Measurements from ENCODE around the gene KRT83.

DNA sequence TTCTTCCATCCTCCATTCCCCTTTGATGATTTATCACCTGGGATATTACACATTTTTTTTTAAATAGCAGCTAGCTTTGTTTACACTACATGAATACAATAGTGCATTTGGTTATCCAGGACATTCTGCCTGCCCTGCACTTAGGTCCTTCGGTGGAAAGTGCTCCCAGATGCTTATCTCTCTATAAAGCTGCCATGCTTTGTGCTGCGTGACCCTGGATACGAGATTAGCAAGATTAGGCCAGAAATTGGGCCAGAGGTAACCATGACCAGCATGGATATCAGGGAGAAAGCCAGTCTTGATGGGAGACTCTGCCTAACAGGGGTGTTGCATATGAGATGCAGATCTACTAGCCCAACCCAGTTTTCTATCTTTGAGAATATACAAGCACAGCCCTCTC lies 12.1 kb upstream of the KRT83 start:
- TF ChIP-seq, protein P1, sequence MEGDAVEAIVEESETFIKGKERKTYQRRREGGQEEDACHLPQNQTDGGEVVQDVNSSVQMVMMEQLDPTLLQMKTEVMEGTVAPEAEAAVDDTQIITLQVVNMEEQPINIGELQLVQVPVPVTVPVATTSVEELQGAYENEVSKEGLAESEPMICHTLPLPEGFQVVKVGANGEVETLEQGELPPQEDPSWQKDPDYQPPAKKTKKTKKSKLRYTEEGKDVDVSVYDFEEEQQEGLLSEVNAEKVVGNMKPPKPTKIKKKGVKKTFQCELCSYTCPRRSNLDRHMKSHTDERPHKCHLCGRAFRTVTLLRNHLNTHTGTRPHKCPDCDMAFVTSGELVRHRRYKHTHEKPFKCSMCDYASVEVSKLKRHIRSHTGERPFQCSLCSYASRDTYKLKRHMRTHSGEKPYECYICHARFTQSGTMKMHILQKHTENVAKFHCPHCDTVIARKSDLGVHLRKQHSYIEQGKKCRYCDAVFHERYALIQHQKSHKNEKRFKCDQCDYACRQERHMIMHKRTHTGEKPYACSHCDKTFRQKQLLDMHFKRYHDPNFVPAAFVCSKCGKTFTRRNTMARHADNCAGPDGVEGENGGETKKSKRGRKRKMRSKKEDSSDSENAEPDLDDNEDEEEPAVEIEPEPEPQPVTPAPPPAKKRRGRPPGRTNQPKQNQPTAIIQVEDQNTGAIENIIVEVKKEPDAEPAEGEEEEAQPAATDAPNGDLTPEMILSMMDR (IDR thresholded peaks at IDR 0.05; ENCODE audit: insufficient read depth, low read length): no peak
- TF ChIP-seq, protein P2, sequence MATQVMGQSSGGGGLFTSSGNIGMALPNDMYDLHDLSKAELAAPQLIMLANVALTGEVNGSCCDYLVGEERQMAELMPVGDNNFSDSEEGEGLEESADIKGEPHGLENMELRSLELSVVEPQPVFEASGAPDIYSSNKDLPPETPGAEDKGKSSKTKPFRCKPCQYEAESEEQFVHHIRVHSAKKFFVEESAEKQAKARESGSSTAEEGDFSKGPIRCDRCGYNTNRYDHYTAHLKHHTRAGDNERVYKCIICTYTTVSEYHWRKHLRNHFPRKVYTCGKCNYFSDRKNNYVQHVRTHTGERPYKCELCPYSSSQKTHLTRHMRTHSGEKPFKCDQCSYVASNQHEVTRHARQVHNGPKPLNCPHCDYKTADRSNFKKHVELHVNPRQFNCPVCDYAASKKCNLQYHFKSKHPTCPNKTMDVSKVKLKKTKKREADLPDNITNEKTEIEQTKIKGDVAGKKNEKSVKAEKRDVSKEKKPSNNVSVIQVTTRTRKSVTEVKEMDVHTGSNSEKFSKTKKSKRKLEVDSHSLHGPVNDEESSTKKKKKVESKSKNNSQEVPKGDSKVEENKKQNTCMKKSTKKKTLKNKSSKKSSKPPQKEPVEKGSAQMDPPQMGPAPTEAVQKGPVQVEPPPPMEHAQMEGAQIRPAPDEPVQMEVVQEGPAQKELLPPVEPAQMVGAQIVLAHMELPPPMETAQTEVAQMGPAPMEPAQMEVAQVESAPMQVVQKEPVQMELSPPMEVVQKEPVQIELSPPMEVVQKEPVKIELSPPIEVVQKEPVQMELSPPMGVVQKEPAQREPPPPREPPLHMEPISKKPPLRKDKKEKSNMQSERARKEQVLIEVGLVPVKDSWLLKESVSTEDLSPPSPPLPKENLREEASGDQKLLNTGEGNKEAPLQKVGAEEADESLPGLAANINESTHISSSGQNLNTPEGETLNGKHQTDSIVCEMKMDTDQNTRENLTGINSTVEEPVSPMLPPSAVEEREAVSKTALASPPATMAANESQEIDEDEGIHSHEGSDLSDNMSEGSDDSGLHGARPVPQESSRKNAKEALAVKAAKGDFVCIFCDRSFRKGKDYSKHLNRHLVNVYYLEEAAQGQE (IDR thresholded peaks at IDR 0.05; ENCODE audit: insufficient replicate concordance, low read depth): no peak
- no peak for TF ChIP-seq POLR2AphosphoS5 (IDR thresholded peaks at IDR 0.05; ENCODE audit: low read depth)
- TF ChIP-seq SPI1 (IDR thresholded peaks at IDR 0.05; ENCODE audit: borderline replicate concordance, low read depth): no peak
- no peak for TF ChIP-seq GABPA (IDR thresholded peaks at IDR 0.05; ENCODE audit: low read depth)
